Measurements from ENCODE around the gene ERAP2. TPM values are rescaled to one million over a fixed set of nuclear protein-coding genes. Genes with fewer than 3 reads are reported as not detected.

Gene ERAP2
- total and polyA plus RNA-seq, 11 donors, result 0.99 to 30.5 (median 7.0) TPM

DNA sequence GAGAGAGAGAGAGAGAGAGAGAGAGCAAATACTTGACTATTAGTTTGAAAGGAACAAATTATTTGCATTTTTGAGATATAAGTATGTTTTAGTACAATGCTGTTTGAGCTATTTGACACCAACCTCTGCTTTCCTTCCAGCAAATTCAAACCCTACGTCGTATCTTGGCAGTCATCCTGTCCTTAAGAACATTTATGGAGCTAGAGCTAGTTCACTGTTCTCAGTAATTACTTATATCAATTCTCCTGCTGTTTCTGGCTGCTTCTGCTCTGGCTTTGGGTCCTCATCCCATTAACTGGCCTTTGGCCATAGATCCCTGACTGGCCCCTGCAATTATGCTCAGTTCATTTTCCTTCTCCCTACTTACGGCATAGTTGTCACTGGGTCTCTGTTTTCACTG lies 19.9 kb upstream of the ERAP2 start:
- Histone ChIP-seq H3K4me3 (no peak overlapping the region), H3K4me1 (no peaks in the 10 kb centered on the region), H3K9me3 (no peaks in the 10 kb centered on the region), H3K27ac (no peak overlapping the region), H3K36me3 (no peaks in the 10 kb centered on the region), H3K27me3 (no peaks in the 10 kb centered on the region)
- WGBS, 4 donors, result 69 to 86% (median 78%) methylated on average over 3 of the region's 3 CpGs
- DNase-seq (no peak), ATAC-seq (no peak)
- intact Hi-C loops (cut with DNase I), result no loop called here
- TF ChIP-seq POLR2A (IDR thresholded peaks at IDR 0.05), result no peak
- TF ChIP-seq, protein P1, sequence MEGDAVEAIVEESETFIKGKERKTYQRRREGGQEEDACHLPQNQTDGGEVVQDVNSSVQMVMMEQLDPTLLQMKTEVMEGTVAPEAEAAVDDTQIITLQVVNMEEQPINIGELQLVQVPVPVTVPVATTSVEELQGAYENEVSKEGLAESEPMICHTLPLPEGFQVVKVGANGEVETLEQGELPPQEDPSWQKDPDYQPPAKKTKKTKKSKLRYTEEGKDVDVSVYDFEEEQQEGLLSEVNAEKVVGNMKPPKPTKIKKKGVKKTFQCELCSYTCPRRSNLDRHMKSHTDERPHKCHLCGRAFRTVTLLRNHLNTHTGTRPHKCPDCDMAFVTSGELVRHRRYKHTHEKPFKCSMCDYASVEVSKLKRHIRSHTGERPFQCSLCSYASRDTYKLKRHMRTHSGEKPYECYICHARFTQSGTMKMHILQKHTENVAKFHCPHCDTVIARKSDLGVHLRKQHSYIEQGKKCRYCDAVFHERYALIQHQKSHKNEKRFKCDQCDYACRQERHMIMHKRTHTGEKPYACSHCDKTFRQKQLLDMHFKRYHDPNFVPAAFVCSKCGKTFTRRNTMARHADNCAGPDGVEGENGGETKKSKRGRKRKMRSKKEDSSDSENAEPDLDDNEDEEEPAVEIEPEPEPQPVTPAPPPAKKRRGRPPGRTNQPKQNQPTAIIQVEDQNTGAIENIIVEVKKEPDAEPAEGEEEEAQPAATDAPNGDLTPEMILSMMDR (IDR thresholded peaks at IDR 0.05), result no peak

DNA sequence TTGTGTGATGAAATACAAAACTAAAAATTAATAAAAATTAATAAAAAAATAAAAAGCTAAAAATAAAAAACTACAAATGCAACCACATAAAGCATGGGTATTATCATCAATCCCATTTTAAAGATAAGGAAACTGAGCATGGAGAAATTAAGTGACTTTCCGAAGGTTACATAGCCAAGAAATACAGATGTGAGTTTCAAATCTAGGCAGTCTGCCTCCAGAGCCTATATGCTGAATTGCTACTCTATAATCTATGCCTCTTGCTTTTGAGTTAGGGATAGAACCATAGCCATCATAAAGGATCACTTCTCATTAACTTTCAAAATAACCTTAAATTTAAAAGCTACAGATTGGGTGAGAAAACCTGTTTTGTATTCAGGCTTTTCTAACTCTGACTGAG lies 18.8 kb upstream of the ERAP2 start:
- no peaks in the 10 kb centered on the region for H3K27me3 ChIP-seq
- no peak for TF ChIP-seq POLR2A (IDR thresholded peaks at IDR 0.05)
- TF ChIP-seq, protein P1 (IDR thresholded peaks at IDR 0.05), result no peak
- intact Hi-C loops (cut with DNase I), result no loop called here
- no peaks in the 10 kb centered on the region for H3K4me1 ChIP-seq
- no peak overlapping the region for H3K4me3 ChIP-seq
- no peaks in the 10 kb centered on the region for H3K9me3 ChIP-seq
- H3K27ac ChIP-seq, result no peak overlapping the region
- 88 to 100% (median 98%) methylated on average over 1 of the region's 1 CpG for WGBS, 4 donors
- DNase-seq (no peak), ATAC-seq (no peak)
- H3K36me3 ChIP-seq, result no peaks in the 10 kb centered on the region

DNA sequence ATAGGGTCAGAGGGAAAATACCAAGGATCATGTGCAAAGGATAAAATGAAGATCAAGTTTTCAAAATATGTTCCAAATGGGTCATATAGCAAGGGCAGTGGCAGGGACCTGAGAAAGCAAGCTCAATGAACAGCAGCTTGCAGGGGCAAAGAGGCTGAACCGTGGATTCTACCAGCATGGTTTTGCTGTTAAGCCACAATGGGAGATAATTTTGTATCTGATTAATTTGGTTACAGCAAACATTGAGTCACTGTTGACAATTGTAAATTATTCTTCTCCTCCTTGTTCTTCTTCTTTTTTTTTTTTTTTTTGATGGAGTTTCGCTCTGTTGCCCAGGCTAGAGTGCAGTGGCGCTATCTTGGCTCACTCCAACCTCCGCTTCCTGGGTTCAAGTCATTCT lies 18.4 kb upstream of the ERAP2 start:
- intact Hi-C loops (cut with DNase I), result no loop called here
- no peaks in the 10 kb centered on the region for H3K36me3 ChIP-seq
- H3K4me3 ChIP-seq, result no peak overlapping the region
- no peak overlapping the region for H3K27ac ChIP-seq
- no peaks in the 10 kb centered on the region for H3K27me3 ChIP-seq
- H3K4me1 ChIP-seq, result no peaks in the 10 kb centered on the region
- DNase-seq (no peak), ATAC-seq (no peak)
- WGBS, 4 donors, result 94 to 96% (median 95%) methylated on average over 4 of the region's 4 CpGs
- TF ChIP-seq, protein P1 (IDR thresholded peaks at IDR 0.05), result no peak
- no peak for TF ChIP-seq POLR2A (IDR thresholded peaks at IDR 0.05)
- H3K9me3 ChIP-seq, result no peaks in the 10 kb centered on the region

DNA sequence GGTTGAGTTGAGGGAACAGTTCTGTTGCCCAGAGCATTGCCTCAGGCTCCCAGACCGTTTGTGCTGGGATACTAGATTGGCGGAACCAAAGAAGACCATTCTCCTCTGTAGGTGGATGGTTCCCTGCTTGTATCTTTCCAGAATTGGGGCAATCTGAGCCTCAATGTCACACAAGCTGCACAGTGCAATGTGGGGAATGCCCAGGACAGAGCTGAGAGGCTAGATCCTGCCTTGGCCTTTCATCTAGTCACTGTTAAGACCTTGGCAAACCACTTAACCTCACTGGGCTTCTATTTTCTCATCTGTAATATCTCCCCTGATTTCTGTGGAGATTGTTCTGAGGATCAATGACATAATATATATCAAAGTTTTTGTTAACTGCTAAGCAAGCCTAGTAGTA lies 16.9 kb upstream of the ERAP2 start:
- no peak for TF ChIP-seq POLR2A (IDR thresholded peaks at IDR 0.05)
- TF ChIP-seq, protein P1 (IDR thresholded peaks at IDR 0.05), result no peak
- Histone ChIP-seq H3K4me1 (no peaks in the 10 kb centered on the region), H3K27ac (no peak overlapping the region), H3K27me3 (no peaks in the 10 kb centered on the region), H3K4me3 (no peak overlapping the region), H3K36me3 (no peaks in the 10 kb centered on the region), H3K9me3 (no peaks in the 10 kb centered on the region)
- WGBS, 4 donors, result 89 to 96% (median 92%) methylated on average over 2 of the region's 2 CpGs
- ATAC-seq (no peak), DNase-seq (no peak)
- intact Hi-C loops (cut with DNase I), result no loop called here

Measured in heart left ventricle (tissue), 16 donors.